NCI-H748 (cell line): ENCODE data around the gene NDUFAF5.

Source experiments
- DNase-seq: peaks from one replicate; lab custom pipeline; 2025; ENCODE audit not compliant: unreplicated experiment; lab: John Stamatoyannopoulos, UW

NDUFAF5 gene

DNA sequence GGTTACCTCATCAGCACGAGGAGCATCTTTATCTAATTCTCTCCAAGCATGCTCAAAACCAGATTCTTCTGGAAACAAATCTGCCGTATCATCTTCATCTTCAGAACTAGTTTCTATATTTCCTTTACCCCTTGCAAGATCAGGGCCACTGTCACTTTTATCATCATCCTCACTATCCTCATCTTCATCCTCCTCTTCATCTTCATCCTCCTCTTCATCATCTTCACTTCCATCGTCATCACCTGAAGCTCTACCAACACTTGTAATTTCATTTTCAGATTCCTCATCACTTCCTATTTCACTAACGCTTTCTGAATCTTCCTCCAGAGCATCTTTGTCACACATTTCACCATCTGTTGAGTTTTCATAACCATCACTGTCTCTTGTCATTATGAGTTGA lies 9.0 kb upstream of the NDUFAF5 start:
- no peak for DNase-seq

DNA sequence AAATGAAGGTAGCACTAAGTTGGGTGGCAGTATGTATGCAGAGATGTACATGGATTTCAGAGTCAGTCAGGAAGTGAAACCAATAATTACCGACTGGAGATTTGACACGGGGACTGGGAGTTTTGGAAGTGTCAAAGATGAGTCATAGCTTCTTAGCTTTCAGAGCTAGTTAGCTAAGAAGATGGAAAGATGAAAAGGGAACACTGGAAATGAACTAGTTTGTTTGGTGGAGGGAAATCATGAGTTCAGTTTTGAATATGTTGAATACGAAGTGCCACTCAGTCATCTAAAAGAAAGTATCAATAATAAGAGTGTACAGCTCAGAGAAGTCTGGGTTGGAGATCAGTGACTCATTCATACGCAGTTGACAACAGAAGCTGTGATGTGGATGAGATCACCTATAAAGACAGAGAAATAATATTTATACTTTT lies 7.6 kb upstream of the NDUFAF5 start:
- no peak for DNase-seq

DNA sequence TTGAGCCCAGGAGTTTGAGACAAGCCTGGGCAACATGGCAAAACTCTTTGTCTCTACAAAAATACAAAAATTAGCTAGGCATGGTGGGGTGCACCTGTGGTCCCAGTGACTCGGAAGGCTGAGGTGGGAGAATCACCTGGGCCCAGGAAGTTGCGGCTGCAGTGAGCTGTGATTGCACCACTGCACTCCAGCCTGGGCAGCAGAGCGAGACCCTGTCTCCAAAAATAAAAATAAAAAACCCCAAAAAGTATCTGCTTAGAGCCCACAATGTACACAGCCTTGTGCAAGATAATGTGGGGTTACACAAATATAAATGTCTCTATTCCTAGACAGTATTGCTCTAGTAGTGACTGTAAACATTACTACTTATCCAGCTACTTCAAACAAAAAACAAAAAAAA lies 6.0 kb upstream of the NDUFAF5 start:
- no peak for DNase-seq

DNA sequence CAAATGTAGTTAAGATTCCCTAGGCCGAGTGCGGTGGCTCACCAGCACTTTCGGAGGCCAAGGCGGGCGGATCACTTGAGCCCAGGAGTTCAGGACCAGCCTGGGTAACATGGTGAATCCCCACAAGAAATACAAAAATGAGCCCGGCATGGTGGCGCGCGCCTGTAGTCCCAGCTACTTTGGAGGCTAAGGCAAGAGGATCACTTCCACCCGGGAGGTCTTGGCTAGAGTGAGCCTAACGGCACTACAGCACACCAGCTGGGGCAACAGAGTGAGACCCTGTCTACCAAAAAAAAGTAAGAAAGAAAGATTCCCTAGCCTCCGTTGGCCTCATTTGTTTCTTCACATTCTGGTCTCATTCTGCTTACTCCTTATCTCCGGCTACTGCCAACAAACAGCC lies 1.3 kb upstream of the NDUFAF5 start:
- DNase-seq = no peak

DNA sequence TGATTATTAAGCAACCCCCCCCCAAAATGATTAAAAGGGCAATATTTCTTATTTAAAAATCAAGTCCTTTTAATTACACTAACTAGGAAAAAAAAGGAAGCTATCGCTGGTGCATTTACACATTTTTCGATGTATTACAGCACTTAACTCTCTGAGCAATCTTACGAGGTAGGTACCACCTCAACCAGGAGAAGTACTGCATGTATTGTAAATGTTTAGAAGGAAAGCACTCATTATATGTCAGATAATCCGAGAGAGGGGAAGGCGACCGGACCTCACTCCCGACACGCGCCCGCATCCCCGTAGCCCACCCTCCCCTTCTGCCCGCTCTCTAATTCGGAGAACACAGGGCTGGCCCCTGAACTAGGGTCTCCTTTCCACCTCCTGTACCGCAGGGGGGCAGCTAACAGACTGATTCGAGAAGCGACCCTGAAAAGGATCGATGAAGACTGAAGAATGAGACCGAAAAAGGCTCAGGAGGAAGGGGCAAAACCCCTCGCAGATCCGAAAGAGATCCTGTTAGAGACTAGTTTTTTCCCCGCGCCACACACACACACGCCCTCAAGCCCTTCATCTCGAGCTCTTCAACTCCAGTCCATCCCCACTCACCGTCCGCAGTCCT lies 446 bp upstream of the NDUFAF5 start:
- no peak for DNase-seq

DNA sequence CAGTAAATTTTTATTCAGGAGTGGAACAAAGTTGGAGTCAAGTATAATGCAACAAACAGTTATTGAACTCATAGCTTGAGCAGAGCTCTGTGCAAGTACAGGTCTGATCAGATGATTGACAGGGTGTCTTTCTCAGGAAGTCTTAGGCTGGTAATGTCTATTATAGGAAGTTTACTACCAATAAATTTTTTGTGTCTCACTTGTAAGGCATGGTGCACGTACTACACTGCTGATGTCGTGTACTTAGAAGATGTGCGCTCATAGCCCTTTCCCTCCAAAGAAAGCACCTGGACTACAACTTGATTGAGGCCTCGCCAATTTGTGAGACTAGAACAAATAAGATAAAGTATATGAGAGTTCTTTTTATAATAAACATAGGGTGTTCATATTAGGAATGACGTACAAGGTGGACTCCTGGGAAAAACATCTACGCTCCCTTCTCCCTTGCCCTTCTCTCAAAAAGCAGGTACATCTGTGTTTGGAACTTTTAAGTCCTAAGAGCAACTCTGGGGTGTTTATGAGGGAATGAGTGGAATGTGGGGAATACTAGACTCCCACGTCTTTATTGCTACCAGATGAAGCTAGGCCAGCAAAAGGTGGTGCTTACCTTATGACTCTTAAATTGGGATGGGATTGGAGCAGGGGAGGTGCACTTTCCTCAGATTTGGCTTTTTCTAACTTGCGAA lies 1.5 kb downstream of the NDUFAF5 start:
- no peak for DNase-seq

DNA sequence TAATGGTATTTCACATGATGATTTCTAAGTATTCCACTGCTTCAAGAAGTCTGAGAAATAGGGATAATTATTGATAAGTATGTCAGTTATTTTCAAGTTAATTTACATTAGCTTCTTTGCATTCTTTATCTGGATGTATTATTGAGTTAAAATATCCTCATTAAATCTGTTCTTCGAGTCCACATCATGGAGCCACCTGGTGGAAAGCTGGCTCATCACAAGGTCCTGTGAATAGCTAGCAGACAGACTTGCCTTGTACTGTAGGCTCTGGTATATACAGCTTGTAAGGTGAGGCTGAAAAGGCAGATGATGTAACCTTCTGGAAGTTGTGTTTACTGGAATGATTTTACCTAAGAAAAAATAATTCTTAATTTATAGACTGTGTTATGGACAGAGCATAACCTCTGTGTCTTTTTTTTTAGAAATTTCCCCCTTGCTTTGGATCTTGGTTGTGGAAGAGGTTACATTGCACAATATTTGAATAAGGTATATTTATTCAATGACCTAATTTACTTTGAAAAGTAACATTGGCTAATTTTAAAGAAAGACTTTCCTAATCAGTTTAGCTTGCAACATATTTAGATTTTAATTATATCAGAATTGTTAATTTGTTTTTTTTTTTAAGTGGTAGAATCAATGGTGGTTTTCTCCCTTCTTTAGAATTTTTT lies 3.5 kb downstream of the NDUFAF5 start:
- peak; percentile 71 for DNase-seq

DNA sequence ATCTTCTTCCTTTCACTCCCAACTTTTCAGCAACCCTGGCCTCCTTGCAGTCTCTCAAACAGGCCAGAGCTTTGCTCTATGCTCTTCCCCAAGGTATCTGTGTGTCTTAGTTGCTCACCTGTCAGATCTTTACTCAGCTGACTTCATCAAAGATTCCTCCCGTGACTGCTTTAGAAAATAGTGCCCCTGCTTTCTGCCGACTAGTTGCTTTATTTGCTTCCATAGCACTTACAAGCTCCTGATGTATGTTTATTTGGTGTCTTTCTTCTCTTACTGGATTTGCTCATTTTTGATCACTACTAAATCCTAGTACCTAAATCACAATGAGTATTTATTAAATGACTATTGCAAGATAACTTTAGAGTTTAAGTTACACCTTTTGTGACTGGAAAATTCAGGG lies 5.9 kb downstream of the NDUFAF5 start:
- DNase-seq = no peak

DNA sequence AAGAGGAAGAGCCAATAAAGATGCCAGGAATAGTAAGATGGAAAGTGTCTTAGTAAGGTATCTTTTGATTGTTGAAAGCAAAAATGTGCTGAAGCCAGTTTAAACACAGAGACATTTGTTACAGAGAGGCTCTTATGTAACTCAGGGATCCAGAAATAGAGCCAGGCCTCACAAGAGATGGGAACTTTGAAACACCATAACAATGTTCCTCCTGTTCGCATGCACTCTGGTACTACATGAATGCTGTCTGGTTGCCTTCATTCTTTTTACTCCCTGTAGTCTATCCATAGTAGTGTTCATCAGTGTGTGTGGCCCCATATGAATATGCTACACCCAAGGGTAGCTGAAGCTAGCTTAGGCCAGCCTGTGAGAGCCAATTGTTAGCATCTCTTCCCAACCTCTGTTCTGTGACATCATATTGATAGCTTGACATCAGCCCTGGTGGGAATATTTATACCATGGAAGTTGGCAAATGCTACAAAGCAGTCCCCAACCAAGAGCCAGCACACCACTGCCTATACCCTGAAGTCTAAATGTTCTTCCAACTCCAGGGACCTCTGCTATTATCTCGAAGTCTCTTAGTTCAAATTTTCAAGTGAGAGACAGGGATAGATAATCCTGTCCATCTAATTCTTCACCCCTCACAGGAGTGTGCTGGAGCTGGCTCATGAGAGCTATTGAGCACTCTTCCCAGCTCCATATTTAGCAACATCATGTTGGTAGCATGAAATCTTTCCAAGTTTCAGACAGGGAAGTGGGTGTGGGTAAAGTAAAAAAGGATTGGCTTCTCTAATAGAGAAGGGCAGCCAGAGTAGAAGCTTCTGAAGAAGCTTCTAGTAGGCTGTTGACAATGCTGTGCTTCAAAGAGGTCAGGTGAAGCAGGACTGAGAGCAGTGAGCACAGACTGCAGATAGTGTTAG lies 7.0 kb downstream of the NDUFAF5 start:
- no peak for DNase-seq

DNA sequence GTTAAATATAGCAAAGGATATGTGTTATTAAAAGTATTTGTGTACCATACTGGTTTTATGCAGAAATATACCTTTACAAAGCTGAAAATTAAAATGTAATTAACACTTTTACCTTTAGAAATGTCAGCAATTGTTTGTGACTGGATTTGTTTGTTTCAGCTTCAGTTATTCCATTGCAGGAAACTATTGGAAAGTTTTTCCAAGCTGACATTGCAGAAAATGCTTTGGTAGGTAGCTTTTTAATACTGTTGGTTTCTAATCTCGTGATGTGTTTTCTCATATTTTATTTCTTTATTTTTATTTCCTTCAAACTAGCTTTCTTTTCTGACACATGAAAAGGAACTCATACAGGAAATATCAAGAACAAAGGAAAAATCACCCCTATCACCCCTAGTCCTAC lies 8.2 kb downstream of the NDUFAF5 start:
- no peak for DNase-seq

DNA sequence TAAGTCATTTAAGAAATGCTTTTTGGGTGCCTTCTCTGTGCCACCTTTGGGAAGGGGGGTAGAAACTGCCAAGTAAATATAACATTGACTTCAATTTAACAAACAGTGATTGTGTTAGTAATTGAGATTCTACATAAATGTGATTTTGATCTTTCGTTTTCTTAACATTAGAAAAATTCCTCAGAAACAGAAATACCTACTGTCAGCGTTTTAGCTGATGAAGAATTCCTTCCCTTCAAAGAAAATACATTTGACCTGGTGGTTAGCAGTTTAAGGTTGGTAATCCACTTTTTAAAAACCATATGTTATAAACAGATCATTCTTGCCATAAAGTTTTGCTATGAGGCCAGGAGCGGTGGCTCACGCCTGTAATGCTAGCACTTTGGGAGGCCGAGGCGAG lies 9.8 kb downstream of the NDUFAF5 start:
- DNase-seq = no peak

DNA sequence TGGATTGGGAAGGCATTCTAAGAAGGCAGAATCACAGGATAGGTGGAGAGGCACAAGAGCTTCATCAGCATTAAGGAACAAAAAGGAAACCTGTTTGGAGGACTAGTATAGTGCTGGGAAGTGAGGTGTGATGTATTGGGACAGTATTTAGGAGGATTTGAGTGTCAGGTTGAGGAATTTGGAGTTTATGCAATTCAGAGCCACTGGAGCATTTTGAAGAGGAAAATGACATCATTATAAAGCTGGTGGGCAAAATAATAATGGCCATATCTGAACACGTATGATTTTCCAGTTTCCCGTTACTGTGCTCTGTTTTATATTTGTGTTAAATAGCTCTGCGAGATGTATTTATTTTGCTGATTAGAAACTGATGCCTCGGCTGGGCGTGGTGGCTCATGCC lies 14.2 kb downstream of the NDUFAF5 start:
- no peak for DNase-seq

DNA sequence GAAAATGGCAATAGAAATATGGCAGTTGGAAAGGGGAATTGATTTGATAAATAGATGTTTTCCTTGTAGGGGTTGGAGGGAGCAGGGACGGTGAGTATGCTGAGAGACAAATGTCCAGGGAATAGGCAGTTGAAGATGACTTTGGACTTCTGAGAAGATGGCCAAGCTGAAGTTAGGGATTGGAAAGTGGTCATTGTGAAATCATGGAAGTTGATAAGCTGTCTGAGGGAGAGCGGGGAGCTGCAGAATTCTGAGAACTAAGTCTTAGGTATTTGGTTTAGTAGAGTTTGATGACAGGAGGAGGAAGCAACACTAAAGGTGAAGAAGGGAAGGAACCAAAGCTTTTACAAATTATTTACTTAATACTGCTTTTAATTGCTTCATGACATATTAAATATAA lies 15.1 kb downstream of the NDUFAF5 start:
- DNase-seq = no peak

DNA sequence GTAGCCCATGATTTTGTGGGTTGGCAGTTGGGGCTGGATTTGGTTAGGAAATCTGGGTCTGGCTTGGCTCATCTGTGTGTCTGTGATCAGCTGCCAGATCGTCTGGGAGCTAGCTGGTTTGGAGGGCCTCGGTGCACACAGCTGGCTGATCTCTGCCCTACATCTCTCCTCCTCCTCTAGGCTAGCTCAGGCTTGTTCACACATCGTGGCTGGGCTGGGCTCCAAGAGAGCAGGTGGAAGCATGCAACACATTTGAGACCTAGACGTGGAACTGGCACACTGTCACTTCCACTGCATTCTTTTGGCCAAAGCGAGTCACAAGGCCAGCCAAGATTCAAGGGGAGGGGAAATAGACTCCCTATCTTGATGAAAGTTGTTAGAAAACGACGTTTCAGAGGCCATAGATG lies 15.9 kb downstream of the NDUFAF5 start:
- peak; percentile 25 for DNase-seq

DNA sequence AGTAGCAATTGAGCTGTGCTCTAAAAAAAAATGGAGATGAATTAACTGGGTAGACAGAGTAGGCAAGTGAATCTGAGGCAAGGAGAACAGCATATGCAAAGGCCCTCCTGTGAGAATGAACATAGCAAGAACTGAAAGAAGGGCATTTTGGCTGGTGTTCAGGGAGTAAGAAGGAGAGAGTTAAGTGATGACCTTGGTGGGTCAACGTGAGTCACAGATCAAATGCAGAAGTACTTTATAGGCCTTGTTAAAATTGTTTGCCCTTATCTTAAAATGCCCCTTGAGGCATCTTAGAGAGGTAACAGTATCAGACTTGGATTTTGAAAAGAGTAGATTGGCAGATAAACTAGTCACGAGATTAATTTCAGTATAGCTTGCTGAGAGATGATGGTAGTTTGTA lies 24.5 kb downstream of the NDUFAF5 start:
- no peak for DNase-seq

DNA sequence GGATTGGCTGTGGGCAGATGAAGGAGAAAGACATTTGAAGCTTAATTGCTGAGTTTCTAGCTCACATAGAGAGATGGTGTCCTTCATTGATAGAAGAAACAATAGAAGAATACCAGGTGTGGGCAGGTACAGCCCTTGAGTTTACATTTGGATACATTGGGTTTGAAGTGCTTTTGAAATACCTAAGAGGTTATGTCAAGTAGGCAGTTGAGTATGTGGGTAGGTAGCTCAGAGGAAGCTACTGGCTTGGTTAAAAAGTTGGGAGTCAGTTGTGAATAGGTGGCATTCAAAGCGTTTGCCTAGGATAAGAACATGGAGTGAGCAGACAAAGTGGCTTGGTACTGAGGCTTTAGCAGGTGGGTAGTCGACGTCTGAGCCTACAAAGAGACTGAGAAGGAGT lies 25.0 kb downstream of the NDUFAF5 start:
- DNase-seq = no peak

DNA sequence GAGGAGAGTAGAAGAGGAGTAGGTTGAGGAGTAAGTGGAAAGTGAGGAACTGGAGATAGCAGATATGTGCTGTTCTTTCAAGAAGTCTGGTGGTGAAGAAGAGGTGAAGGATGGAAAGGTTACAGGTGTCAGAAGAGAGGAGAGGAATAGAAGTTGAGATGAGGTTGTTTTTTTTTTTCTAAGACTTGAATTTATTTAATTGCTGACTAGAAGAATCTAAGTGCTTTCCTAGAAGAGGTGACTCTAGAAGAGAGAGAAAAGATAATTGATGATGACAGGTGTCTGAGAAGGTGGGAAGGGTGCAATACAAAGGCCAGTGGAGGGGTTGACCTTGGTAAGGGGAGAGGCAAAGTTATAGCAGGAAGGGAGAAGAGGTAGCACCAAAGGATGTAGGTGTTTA lies 25.6 kb downstream of the NDUFAF5 start:
- DNase-seq = no peak

DNA sequence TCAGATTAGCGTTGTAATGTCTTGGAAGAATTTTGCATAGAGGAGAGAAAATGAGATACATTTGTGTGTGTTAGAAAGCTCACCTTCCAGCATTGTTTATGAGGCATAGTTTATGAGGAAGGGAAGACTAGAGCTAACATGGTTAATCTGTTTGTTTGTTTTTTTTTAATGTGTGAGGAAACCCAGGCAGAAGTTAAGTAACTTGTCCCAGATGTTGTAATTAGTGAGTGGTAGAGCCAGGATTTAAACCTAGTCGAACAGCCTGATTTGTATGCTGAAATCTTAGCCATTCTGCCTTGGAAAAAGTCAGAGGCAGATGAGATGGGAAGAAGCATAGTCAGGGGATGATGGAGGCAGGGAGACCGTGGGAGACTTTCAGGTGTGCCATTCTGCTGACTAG lies 29.1 kb downstream of the NDUFAF5 start:
- DNase-seq = no peak

DNA sequence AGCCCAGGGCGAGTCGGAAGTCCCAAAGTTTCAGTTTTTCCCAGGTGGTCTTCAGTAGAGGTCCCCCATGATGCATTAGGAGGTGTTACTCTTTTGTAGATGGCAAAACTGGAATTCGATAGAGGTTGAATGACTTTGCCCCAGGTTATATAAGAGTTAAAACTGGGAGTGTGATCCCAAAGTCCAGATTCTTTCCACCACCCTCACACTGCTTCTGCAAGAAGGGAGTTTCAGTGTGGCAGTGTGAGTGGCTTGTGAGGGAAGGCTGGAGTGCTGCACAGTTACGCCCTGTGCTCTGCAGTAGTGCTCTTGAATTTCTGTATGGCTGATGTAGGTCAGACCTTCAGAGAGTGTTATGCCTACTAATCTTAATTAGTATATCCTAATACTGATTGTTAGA lies 29.8 kb downstream of the NDUFAF5 start:
- no peak for DNase-seq

DNA sequence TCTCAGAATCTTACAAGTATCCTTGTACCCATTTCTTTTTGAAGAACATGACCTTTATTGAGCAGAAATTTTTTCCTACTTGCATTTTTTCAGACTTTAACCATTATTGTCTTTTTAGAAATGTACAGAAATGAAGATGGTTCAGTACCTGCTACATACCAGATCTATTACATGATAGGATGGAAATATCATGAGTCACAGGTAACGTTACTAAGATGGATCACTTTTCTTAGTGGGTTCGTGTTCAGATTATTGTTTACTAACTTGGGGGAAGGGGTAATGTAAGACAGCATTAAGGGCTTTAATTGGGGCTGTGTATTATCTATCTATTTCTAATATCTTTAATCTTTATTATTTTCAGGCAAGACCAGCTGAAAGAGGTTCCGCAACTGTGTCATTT lies 31.9 kb downstream of the NDUFAF5 start:
- no peak for DNase-seq

DNA sequence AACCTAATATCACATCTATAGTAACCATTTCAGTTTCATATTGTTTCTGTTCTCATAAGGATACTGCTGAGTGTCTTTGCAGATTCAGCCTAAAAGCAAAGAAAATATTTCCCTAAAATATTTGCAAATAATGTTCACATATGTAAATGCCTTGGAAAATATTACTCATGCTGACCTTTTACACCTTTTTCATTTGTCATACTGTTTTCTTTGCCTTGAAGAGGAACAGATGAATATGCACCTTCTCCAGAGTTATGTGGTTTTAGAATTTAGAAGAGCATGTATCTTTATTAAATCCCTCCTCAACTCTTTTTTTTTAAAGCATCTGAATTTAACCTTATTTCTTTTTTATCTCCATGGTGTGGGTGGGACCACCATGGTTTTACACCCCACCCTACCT lies 32.5 kb downstream of the NDUFAF5 start:
- DNase-seq = no peak
